DOHH2 (cell line): ENCODE measurements around the gene THOC2.
"Not testable (repeated sequence)": the region's sequence is repeated elsewhere in the genome, so short reads cannot be mapped to it uniquely, and the experiment has no call there.

Experiments used
- CTCF ChIP-seq: fragments of 200-600 bp; sonication (generic); IDR thresholded peaks from one replicate; pipeline ENCODE4 v1.5.1; 2014; ENCODE audit warnings: antibody characterized with exemption, mild to moderate bottlenecking, low read depth, low read length; ENCODE audit not compliant: poor library complexity, severe bottlenecking
- EZH2phosphoT487 ChIP-seq: fragments of 200-600 bp; sonication (generic); IDR thresholded peaks from 2 replicates; pipeline ENCODE4 v1.6.1; 2017; ENCODE audit warnings: borderline replicate concordance, mild to moderate bottlenecking, antibody characterized with exemption, low read length, moderate library complexity, mixed read lengths

- TF ChIP-seq CTCF, EZH2phosphoT487: not testable (repeated sequence)
Observed at GRCh38 chrX:123735137-123735536, 2.3 kb upstream of the THOC2 start.
